ENCODE results near the gene HCK. TPM values are rescaled to one million over a fixed set of nuclear protein-coding genes. Genes with fewer than 3 reads are reported as not detected.

HCK gene
- total RNA-seq, 4 donors from 2014 or later = 1.4 to 4.7 (median 4.2) TPM

GRCh38 chr20:32130965-32131364 is 78.9 kb downstream of the HCK start:
- intact Hi-C loops (cut with DNase I; ENCODE audit: low total_unique reads) = no loop called here
- peak; percentile 32 to 47 for ATAC-seq

DNA sequence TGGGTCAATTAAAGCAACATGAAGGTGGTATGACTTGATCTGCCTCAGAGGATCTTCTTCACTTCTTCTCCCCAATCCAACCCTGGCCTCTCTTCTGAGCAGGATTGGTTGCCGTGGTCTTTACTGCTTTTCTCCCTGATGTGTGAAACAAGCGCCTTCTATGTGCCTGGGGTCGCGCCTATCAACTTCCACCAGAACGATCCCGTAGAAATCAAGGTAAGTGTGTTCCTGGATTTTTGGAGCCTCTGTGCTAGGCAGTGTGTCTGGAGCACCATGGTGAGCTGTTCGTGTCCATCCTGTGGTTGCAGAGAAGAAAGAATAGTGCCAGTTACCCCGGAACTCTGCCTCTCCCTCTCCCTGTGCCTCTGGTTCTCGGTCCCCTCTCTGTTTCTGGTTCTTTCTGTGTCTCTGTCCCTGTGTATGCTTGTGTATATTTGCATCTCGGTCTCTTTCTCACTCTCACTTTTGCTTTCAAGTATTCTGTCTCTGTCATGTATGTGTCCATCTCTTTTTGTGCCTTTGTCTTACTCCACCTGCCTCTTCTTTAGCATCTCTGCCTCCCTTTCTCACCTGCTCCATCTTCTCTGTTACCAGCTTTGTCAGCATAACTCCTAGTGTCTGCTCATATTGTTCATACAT is 81.0 kb downstream of the HCK start:
- no peak for ATAC-seq
- H3K36me3 ChIP-seq = peaks cover 0 to 35% of the 10 kb centered on the region in 2 donors

More at GRCh38 chr20:32130965-32131364, 78.9 kb downstream of the HCK start:
- in situ Hi-C loops (cut with MboI; ENCODE audit: low sequenced_read_pairs in 4 of 4) = no loop called here
- TF ChIP-seq POLR2A (IDR thresholded peaks at IDR 0.05) = no peak
- TF ChIP-seq, protein P1, sequence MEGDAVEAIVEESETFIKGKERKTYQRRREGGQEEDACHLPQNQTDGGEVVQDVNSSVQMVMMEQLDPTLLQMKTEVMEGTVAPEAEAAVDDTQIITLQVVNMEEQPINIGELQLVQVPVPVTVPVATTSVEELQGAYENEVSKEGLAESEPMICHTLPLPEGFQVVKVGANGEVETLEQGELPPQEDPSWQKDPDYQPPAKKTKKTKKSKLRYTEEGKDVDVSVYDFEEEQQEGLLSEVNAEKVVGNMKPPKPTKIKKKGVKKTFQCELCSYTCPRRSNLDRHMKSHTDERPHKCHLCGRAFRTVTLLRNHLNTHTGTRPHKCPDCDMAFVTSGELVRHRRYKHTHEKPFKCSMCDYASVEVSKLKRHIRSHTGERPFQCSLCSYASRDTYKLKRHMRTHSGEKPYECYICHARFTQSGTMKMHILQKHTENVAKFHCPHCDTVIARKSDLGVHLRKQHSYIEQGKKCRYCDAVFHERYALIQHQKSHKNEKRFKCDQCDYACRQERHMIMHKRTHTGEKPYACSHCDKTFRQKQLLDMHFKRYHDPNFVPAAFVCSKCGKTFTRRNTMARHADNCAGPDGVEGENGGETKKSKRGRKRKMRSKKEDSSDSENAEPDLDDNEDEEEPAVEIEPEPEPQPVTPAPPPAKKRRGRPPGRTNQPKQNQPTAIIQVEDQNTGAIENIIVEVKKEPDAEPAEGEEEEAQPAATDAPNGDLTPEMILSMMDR (IDR thresholded peaks at IDR 0.05 in 4 of 5, conservative IDR thresholded peaks at IDR 0.05 in 1 of 5) = no peak
- DNase-seq = no peak
- Histone ChIP-seq H3K27me3 (no peaks in the 10 kb centered on the region), H3K9me3 (no peaks in the 10 kb centered on the region), H3K27ac (peak overlapping the region in 1 of 4 donors; percentile 26), H3K4me1 (peaks cover 37% of the 10 kb centered on the region in 2 donors), H3K4me3 (no peak overlapping the region), H3K36me3 (peaks cover 0 to 15% of the 10 kb centered on the region in 2 donors)

DNA sequence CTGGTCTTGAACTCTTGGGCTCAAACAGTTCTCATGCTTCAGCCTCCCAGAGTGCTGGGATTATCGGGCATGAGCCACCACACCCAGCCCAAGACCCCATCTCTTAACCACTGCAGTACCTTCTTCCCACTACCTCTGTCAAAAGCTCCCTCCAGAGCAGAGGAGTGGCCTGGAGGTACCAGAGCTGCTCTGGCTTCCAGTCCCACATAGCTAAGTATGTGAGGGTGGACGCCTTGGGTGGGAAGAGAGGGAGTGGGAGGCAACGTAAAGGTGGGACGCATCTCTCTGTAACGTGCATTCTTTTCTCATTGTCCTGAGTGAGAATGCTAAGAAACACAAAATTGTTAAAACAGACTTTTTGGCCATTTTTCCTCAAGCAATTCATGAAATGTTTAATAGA is 82.0 kb downstream of the HCK start:
- in situ Hi-C loops (cut with MboI; ENCODE audit: low sequenced_read_pairs in 4 of 4) = no loop called here
- DNase-seq = no peak
- Histone ChIP-seq H3K27me3 (no peaks in the 10 kb centered on the region), H3K27ac (no peak overlapping the region), H3K4me3 (no peak overlapping the region), H3K4me1 (peaks cover 22 to 24% of the 10 kb centered on the region in 2 donors), H3K9me3 (no peaks in the 10 kb centered on the region), H3K36me3 (peaks cover 0 to 45% of the 10 kb centered on the region in 2 donors)
- TF ChIP-seq, protein P1 (IDR thresholded peaks at IDR 0.05 in 4 of 5, conservative IDR thresholded peaks at IDR 0.05 in 1 of 5) = no peak
- TF ChIP-seq POLR2A (IDR thresholded peaks at IDR 0.05) = no peak
- ATAC-seq = no peak
- intact Hi-C loops (cut with DNase I; ENCODE audit: low total_unique reads) = no loop called here

More for the DNA sequence above, 81.0 kb downstream of the HCK start:
- Histone ChIP-seq H3K27ac (no peak overlapping the region), H3K9me3 (no peaks in the 10 kb centered on the region), H3K4me1 (peaks cover 24 to 26% of the 10 kb centered on the region in 2 donors), H3K27me3 (no peaks in the 10 kb centered on the region), H3K4me3 (no peak overlapping the region)
- DNase-seq = no peak
- in situ Hi-C loops (cut with MboI; ENCODE audit: low sequenced_read_pairs in 4 of 4) = no loop called here
- TF ChIP-seq POLR2A (IDR thresholded peaks at IDR 0.05) = no peak
- TF ChIP-seq, protein P1 (IDR thresholded peaks at IDR 0.05 in 4 of 5, conservative IDR thresholded peaks at IDR 0.05 in 1 of 5) = no peak
- intact Hi-C loops (cut with DNase I; ENCODE audit: low total_unique reads) = no loop called here

DNA sequence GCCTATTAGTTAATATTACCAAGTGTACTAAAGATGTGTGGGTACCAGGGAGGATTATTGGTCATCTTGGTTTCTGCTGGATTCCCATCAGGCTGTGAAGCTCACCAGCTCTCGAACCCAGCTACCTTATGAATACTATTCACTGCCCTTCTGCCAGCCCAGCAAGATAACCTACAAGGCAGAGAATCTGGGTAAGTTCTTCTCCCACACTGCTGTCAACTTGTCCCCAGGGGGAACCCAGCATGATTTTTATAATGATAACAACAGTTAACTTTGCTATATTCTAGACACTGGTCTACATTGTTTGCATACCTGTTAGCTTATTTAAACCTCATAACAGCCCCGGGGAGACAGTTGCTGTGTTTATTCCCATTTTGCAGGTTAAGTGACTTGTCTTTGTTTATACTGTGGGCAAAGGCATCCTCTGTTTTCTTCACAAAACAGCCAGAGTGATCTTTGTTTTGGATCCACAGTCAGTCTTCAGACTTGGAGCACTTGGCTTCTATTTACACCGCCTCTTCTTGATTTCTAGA is 84.0 kb downstream of the HCK start:
- Histone ChIP-seq H3K4me3 (no peak overlapping the region), H3K9me3 (no peaks in the 10 kb centered on the region), H3K36me3 (peaks cover 0 to 58% of the 10 kb centered on the region in 2 donors), H3K27me3 (no peaks in the 10 kb centered on the region), H3K4me1 (peaks cover 7 to 8% of the 10 kb centered on the region in 2 donors), H3K27ac (no peak overlapping the region)
- no peak for DNase-seq
- intact Hi-C loops (cut with DNase I; ENCODE audit: low total_unique reads) (no loop called here), in situ Hi-C loops (cut with MboI; ENCODE audit: low sequenced_read_pairs in 4 of 4) (no loop called here)
- ATAC-seq = no peak
- TF ChIP-seq, protein P1 (IDR thresholded peaks at IDR 0.05 in 4 of 5, conservative IDR thresholded peaks at IDR 0.05 in 1 of 5) = no peak
- no peak for TF ChIP-seq POLR2A (IDR thresholded peaks at IDR 0.05)
